Small intestine (tissue), 7 donors: ENCODE results near the gene ITGB3BP. TPM values are rescaled to one million over a fixed set of nuclear protein-coding genes. Genes with fewer than 3 reads are reported as not detected.

Source experiments
- DNase-seq, 2 donors: peaks; one replicate each; pipeline versions ENCODE4 v3.0.0 to v3.0.0-alpha.2; 2013
- FAIRE-seq: peaks from 2 replicates; lab custom pipeline; 2012; peaks lifted over from hg19 to GRCh38; lab: Jason Lieb, UNC
- H3K27ac ChIP-seq, 3 donors: one replicate each; pipeline ENCODE4 v1.5.1; 2013; ENCODE audit warnings: low read length in 2 of 3, mild to moderate bottlenecking in 2 of 3, control low read depth in 1 of 3, inconsistent platforms in 1 of 3, low read depth in 1 of 3, moderate library complexity in 1 of 3
- H3K27me3 ChIP-seq, 3 donors: one replicate each; pipeline ENCODE4 v1.6.1; 2013; ENCODE audit warnings: low read length in 3 of 3, inconsistent platforms in 1 of 3; ENCODE audit not compliant: control insufficient read depth in 3 of 3, insufficient read depth in 3 of 3
- H3K36me3 ChIP-seq, 3 donors: one replicate each; pipeline ENCODE4 v1.6.1; 2013; ENCODE audit warnings: low read length in 3 of 3, inconsistent platforms in 1 of 3, low read depth in 1 of 3, mild to moderate bottlenecking in 1 of 3, moderate library complexity in 1 of 3; ENCODE audit not compliant: control insufficient read depth in 3 of 3, insufficient read depth in 2 of 3
- H3K4me1 ChIP-seq, 3 donors: one replicate each; pipeline ENCODE4 v1.6.1; 2013; ENCODE audit warnings: low read length in 2 of 3, inconsistent platforms in 1 of 3, low read depth in 1 of 3, mild to moderate bottlenecking in 1 of 3, moderate library complexity in 1 of 3; ENCODE audit not compliant: control insufficient read depth in 3 of 3, insufficient read depth in 2 of 3
- H3K4me3 ChIP-seq, 3 donors: one replicate each; pipeline ENCODE4 v1.5.1; 2013; ENCODE audit warnings: low read length in 3 of 3, control low read depth in 1 of 3, inconsistent platforms in 1 of 3, low read depth in 1 of 3, mild to moderate bottlenecking in 1 of 3, moderate library complexity in 1 of 3
- H3K9me3 ChIP-seq, 2 donors: one replicate each; pipeline ENCODE4 v1.6.1; 2013; ENCODE audit warnings: low read depth in 1 of 2, low read length in 1 of 2; ENCODE audit not compliant: control insufficient read depth in 2 of 2, insufficient read depth in 1 of 2
- WGBS, 3 donors: extraction: QIAGEN DNeasy Blood & Tissue Kit; methylation state at CpG; one replicate each; pipeline ENCODE4 v1.1.7; 2013; 5-methylcytosine and 5-hydroxymethylcytosine counted together
- polyA plus RNA-seq, 4 donors: library from polyadenylated mRNA; stranded (reverse) in 3 of 4; unstranded in 1 of 4; fragments of 200-250 nt in 3 of 4; fragments of 120-200 nt in 1 of 4; gene quantifications; one replicate each; pipeline versions ENCODE4 v1.2.1 to v1.2.3, GENCODE V29; 2013
- donor health status: healthy with polysubstance abuse.
- donor health status: control.
- donor health status: control.
- donor health status: Bipolar disorder and iron deficiency.
- donor health status: healthy.

The ITGB3BP gene
- polyA plus RNA-seq, 4 donors = 10.5 to 30.2 (median 17.0) TPM

DNA sequence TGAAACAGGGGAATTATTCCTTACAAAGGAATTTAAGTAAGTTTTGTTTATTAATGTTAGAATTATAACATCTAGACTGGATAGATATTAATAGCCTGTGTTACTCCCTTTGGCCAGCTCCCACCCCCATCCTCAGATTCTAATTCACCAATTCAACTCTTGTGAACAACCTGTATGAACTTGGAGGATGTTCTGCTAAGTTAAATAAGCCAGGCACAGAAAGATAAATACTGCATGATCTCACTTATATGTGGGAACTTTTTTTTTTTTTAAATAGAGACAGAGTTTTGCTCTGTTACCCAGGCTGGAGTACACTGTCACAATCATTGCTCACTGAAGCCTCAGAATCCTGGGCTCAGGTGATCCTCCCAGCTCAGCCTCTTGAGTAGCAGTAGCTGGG lies 32.5 kb upstream of the ITGB3BP start:
- no peak for DNase-seq

DNA sequence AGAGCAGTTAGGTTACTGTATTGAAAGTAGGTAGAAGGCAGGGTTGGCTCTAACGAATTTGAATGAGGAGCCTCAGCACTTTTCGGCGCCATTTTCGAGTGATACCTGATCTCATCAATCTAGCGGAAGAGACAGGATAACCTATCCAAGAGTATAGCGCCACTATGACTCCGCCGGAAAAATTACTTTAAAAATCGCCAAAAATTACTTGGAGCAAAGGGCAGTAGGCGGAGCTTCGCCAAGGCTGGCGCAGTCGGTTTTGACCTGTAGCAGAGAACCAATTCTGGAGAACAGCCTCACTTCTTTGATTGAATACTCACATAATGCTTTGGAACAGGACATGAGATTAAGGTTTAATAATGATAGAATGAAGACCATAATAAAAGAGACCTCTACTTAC lies 25.9 kb upstream of the ITGB3BP start:
- Histone ChIP-seq H3K27me3 (no peaks in the 10 kb centered on the region), H3K9me3 (no peaks in the 10 kb centered on the region), H3K36me3 (peaks cover 0 to 4% (median 2%) of the 10 kb centered on the region in 3 donors), H3K27ac (no peak overlapping the region), H3K4me1 (no peaks in the 10 kb centered on the region), H3K4me3 (no peak overlapping the region)
- no peak for DNase-seq
- FAIRE-seq = no peak
- 94 to 97% (median 96%) methylated on average over 13 of the region's 13 CpGs for WGBS, 3 donors

More for the DNA sequence above, 32.5 kb upstream of the ITGB3BP start:
- Histone ChIP-seq H3K27ac (no peak overlapping the region), H3K27me3 (no peaks in the 10 kb centered on the region), H3K36me3 (no peaks in the 10 kb centered on the region), H3K4me3 (no peak overlapping the region), H3K4me1 (no peaks in the 10 kb centered on the region), H3K9me3 (peaks cover 0 to 2% of the 10 kb centered on the region in 2 donors)
- no peak for FAIRE-seq

DNA sequence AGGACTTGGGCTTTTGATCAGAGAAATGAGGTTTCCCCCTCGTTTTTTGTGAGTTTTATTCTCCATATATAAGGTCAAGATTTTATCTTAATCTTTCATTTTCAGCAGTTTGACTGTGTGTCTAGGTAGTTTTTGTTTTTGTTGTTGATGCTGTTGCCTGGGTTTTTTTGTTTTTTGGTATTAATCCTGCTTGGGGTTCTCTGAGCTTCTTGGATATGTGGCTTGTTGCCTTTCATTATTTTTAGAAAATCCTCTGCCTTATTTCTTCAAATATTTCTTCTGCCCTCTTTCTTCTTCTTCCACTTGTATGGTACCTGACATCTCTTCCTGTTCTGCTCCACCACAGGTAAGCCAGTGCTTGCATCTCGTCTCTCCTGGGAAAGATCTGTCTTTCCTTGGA lies 25.3 kb upstream of the ITGB3BP start:
- no peaks in the 10 kb centered on the region for H3K4me1 ChIP-seq
- H3K27me3 ChIP-seq = no peaks in the 10 kb centered on the region
- DNase-seq (no peak), FAIRE-seq (no peak)
- H3K36me3 ChIP-seq = peaks cover 0 to 4% (median 2%) of the 10 kb centered on the region in 3 donors
- H3K27ac ChIP-seq = no peak overlapping the region
- no peaks in the 10 kb centered on the region for H3K9me3 ChIP-seq
- H3K4me3 ChIP-seq = no peak overlapping the region
- WGBS, 3 donors = 76 to 98% (median 86%) methylated on average over 2 of the region's 2 CpGs

DNA sequence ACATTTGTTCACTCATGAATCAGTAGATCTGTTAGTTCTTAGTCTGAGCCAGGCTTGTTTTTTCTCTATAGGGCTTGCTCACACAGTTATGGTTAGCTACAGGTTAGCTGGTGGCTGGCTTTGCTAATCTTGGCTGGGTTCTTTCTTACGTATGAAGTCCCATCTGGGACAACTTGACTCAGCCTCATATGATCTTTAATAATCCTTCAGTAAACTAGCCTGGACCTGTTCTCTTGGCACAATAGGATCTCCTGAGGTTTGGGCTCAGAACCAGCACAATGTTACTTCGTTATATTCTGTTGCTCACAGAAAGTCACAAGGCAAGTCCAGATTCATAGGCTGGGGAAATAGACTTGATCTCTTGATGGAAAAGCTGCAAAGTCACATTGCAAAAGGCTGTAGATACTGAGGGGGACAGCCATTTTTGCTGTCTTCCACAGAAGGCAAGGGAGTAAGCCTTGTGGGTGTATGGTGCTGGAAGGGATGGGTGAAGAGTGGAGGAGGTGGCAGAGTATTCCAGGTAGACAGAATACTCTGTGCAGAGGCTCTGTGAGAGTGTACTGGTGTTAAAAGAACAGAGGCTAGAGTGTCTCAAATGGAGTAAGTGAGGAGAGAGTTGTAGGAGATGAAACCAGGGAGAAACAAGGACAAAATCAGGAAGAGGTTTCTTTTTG lies 24.7 kb upstream of the ITGB3BP start:
- H3K4me3 ChIP-seq = no peak overlapping the region
- H3K9me3 ChIP-seq = no peaks in the 10 kb centered on the region
- DNase-seq (no peak), FAIRE-seq (no peak)
- WGBS, 3 donors = 95 to 97% (median 95%) methylated on average over 2 of the region's 2 CpGs
- no peak overlapping the region for H3K27ac ChIP-seq
- no peaks in the 10 kb centered on the region for H3K27me3 ChIP-seq
- H3K36me3 ChIP-seq = peaks cover 0 to 4% (median 2%) of the 10 kb centered on the region in 3 donors
- H3K4me1 ChIP-seq = no peaks in the 10 kb centered on the region

DNA sequence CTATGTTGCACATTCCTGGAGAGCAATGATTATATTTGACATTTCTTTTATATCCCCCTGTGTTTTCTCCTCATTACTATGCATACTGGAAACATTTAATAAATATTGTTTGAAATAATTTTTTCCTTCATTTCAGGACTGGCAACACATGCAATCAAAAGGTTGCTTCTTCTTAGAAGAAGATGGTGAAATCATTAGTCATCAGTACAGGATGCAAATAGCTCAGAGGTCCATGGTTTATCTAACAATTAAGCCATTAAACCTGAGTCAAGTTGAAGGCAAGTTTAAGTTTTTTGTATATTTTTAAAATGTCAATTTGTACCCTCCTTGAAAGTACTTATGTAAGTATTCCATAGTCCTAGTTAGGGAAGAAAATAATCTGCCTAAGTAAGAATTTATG lies 22.8 kb upstream of the ITGB3BP start:
- Histone ChIP-seq H3K27me3 (no peaks in the 10 kb centered on the region), H3K4me3 (no peak overlapping the region), H3K27ac (no peak overlapping the region), H3K4me1 (no peaks in the 10 kb centered on the region), H3K9me3 (no peaks in the 10 kb centered on the region), H3K36me3 (peaks cover 0 to 5% (median 4%) of the 10 kb centered on the region in 3 donors)
- FAIRE-seq (no peak), DNase-seq (no peak)

DNA sequence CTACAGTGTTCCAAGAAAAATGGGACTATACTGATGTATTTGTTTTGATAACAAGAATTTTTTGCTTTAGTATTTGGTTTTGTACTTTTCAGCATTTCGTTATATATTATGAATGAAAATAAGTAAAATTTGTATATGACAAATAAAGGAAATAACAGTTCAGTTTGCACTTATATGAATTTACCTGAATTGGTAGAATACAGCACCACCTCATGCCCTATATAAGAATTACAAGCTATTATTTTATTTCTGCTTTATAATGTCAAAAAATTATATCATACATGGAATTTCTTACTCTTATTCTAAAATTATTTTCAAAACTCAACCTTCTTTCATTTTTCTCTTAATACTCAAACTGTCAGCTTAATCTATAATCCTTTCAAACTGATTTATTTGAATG lies 14.9 kb upstream of the ITGB3BP start:
- FAIRE-seq (no peak), DNase-seq (peak in 1 of 2 donors; percentile 3)
- no peaks in the 10 kb centered on the region for H3K4me1 ChIP-seq
- H3K36me3 ChIP-seq = peaks cover 0 to 6% (median 0%) of the 10 kb centered on the region in 3 donors
- WGBS, 3 donors = 47 to 76% (median 64%) methylated on average over 1 of the region's 1 CpG
- no peak overlapping the region for H3K4me3 ChIP-seq
- H3K27me3 ChIP-seq = no peaks in the 10 kb centered on the region
- no peaks in the 10 kb centered on the region for H3K9me3 ChIP-seq
- no peak overlapping the region for H3K27ac ChIP-seq

DNA sequence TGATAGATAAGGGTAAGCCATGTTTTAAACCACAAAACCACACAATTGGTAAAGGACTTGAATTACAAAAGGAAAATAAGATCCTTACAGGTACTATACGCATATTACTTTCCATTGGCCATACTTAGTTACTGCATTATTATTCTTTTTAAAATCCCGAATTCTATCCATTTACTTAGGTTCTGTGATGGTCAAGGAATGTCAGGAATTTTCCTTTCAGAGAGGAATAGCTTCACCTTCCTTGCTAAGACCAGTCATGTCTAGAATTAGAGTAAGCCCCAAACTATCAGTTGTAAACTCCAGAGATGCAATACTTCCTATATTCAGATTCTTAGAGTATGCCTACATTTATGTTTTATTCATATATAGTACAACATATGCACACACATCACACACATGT lies 14.0 kb upstream of the ITGB3BP start:
- Histone ChIP-seq H3K36me3 (peaks cover 0 to 6% (median 0%) of the 10 kb centered on the region in 3 donors), H3K27me3 (no peaks in the 10 kb centered on the region), H3K9me3 (no peaks in the 10 kb centered on the region), H3K4me3 (no peak overlapping the region), H3K4me1 (no peaks in the 10 kb centered on the region), H3K27ac (no peak overlapping the region)
- FAIRE-seq (no peak), DNase-seq (no peak)
- WGBS, 3 donors = 77 to 90% (median 87%) methylated on average over 2 of the region's 2 CpGs

DNA sequence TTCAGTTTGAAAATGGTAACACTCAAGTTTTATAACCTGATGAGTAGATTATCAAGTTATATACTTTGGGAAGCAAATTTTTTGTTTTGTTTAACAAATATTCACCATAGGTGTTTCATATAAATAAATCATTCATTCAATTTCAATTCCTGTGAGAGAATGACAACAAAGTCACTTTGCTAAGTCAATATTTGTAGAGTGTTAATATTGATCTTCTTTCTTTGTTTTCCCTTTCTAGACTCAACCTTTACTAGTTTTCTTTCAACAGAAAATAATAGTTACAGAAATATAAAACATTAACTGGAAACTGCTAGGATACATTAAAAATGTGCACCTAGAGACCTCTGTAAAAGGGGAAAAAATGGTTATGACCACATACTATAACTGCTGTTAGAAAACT lies 11.4 kb upstream of the ITGB3BP start:
- H3K27ac ChIP-seq = no peak overlapping the region
- H3K27me3 ChIP-seq = no peaks in the 10 kb centered on the region
- DNase-seq (no peak), FAIRE-seq (no peak)
- no peak overlapping the region for H3K4me3 ChIP-seq
- no peaks in the 10 kb centered on the region for H3K9me3 ChIP-seq
- H3K4me1 ChIP-seq = no peaks in the 10 kb centered on the region
- peaks cover 0 to 3% (median 0%) of the 10 kb centered on the region in 3 donors for H3K36me3 ChIP-seq

DNA sequence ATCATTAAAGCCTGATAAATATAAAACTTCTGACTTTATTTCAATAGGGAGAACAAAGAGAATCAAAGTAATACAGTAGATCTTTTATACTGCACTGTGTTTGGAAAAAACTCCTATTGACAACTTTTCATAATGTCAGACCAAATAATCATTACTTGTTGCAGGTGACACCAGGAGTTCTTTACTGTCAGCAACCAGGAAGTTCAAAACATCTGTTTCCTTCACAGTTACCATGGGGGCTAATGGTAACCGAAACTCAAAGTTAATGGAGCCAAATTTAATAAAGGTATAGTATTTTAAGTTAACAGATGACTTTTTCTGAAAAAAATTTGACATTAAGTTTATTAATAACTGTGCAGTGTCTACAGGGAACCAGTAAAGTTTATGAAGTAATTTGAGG lies 10.9 kb upstream of the ITGB3BP start:
- 90 to 95% (median 91%) methylated on average over 1 of the region's 1 CpG for whole genome bisulfite sequencing, 3 donors
- H3K27me3 ChIP-seq = no peaks in the 10 kb centered on the region
- no peak overlapping the region for H3K27ac ChIP-seq
- H3K9me3 ChIP-seq = no peaks in the 10 kb centered on the region
- FAIRE-seq (no peak), DNase-seq (no peak)
- no peaks in the 10 kb centered on the region for H3K4me1 ChIP-seq
- H3K36me3 ChIP-seq = peaks cover 0 to 3% (median 0%) of the 10 kb centered on the region in 3 donors
- no peak overlapping the region for H3K4me3 ChIP-seq
